Neuron (in vitro differentiated cells): Measurements from ENCODE around the gene KCNG2.

Experiments
- H2AFZ ChIP-seq: one replicate; pipeline ENCODE4 v1.6.1; 2013; ENCODE audit warnings: low read depth, mild to moderate bottlenecking, inconsistent platforms, low read length, moderate library complexity
- H3K27me3 ChIP-seq: one replicate; pipeline ENCODE4 v1.6.1; 2013; ENCODE audit warnings: low read length; ENCODE audit not compliant: insufficient read depth
- H3K36me3 ChIP-seq: one replicate; pipeline ENCODE4 v1.6.1; 2013; ENCODE audit warnings: low read length; ENCODE audit not compliant: insufficient read depth
- H3K4me1 ChIP-seq: one replicate; pipeline ENCODE4 v1.6.1; 2013; ENCODE audit warnings: low read length; ENCODE audit not compliant: insufficient read depth
- H3K4me3 ChIP-seq: 2 replicates; pipeline ENCODE4 v1.5.1; 2013; ENCODE audit warnings: mild to moderate bottlenecking, low read length, moderate library complexity
- H3K9me3 ChIP-seq: one replicate; pipeline ENCODE4 v1.6.1; 2013; ENCODE audit warnings: low read length

Gene KCNG2

GRCh38 chr18:79792096-79792987 is 5.4 kb upstream of the KCNG2 start:
- no peak overlapping the region for H3K4me3 ChIP-seq
- peaks cover 55% of the 10 kb centered on the region for H3K27me3 ChIP-seq
- no peaks in the 10 kb centered on the region for H3K36me3 ChIP-seq
- H3K9me3 ChIP-seq: peaks cover 4% of the 10 kb centered on the region
- no peak overlapping the region for H2AFZ ChIP-seq
- H3K4me1 ChIP-seq: peaks cover 20% of the 10 kb centered on the region

- peaks cover 23% of the 10 kb centered on the region for H3K4me1 ChIP-seq
- no peak overlapping the region for H3K4me3 ChIP-seq
- H3K27me3 ChIP-seq: peaks cover 55% of the 10 kb centered on the region
- H3K9me3 ChIP-seq: peaks cover 4% of the 10 kb centered on the region
- no peak overlapping the region for H2AFZ ChIP-seq
- H3K36me3 ChIP-seq: no peaks in the 10 kb centered on the region
These were observed 4.8 kb upstream of the KCNG2 start for GRCh38 chr18:79792988-79793355.

DNA sequence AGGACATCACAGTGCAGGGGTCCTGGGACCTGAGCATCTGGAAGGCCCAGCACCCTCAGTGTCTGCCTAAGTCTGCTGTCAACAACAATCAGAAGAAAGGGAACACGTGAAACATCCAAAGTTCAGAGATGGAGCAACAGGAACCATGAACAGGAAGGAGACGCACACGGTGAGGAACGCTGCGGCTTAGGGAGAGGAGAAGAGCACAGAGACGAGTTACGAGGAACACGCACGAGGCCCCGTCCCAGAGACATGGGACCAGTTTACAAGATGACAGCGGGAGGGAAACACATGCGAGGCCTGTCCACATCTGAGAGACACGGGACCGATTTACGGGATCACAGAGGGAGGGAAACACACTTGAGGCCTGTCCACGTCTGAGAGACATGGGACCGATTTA is 2.9 kb upstream of the KCNG2 start:
- Histone ChIP-seq H3K27me3 (peaks cover 55% of the 10 kb centered on the region), H3K36me3 (no peaks in the 10 kb centered on the region), H3K4me3 (no peak overlapping the region), H3K9me3 (no peaks in the 10 kb centered on the region), H2AFZ (no peak overlapping the region), H3K4me1 (peaks cover 23% of the 10 kb centered on the region)

- H3K36me3 ChIP-seq: no peaks in the 10 kb centered on the region
- no peaks in the 10 kb centered on the region for H3K9me3 ChIP-seq
- H3K4me1 ChIP-seq: peaks cover 23% of the 10 kb centered on the region
- H3K27me3 ChIP-seq: peaks cover 55% of the 10 kb centered on the region
- no peak overlapping the region for H2AFZ ChIP-seq
- no peak overlapping the region for H3K4me3 ChIP-seq
These were observed 2.3 kb upstream of the KCNG2 start for GRCh38 chr18:79795446-79795845.

GRCh38 chr18:79796016-79796415 is 1.7 kb upstream of the KCNG2 start:
- no peak overlapping the region for H3K4me3 ChIP-seq
- peaks cover 20% of the 10 kb centered on the region for H3K4me1 ChIP-seq
- peaks cover 58% of the 10 kb centered on the region for H3K27me3 ChIP-seq

GRCh38 chr18:79796531-79797405 is 970 bp upstream of the KCNG2 start:
- H3K36me3 ChIP-seq: no peaks in the 10 kb centered on the region
- no peak overlapping the region for H3K4me3 ChIP-seq
- peaks cover 13% of the 10 kb centered on the region for H3K4me1 ChIP-seq
- H3K27me3 ChIP-seq: peaks cover 66% of the 10 kb centered on the region
- H2AFZ ChIP-seq: no peak overlapping the region
- no peaks in the 10 kb centered on the region for H3K9me3 ChIP-seq

More at GRCh38 chr18:79796016-79796415, 1.7 kb upstream of the KCNG2 start:
- Histone ChIP-seq H2AFZ (no peak overlapping the region), H3K9me3 (no peaks in the 10 kb centered on the region), H3K36me3 (no peaks in the 10 kb centered on the region)

GRCh38 chr18:79798346-79798998 is 734 bp downstream of the KCNG2 start:
- no peak overlapping the region for H3K4me3 ChIP-seq

DNA sequence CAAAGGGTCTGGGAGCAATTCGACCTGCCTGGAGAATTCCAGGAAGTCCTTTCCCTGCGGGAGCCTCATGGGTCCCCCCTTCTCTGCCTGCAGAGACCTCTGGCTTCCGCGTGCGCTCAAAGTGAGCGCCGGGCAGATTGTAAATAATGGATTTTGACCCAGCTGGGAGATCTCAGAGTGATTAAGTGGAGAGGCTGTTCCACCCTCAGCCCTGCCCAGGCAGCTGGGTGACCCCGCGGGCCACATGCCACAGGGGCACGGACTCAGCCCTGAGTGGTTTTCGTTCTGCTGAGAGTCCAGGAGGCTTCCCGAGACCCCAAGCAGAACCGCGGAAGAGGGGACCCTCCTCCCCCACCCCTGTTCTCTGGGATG is 1.2 kb downstream of the KCNG2 start:
- Histone ChIP-seq H2AFZ (no peak overlapping the region), H3K36me3 (no peaks in the 10 kb centered on the region), H3K27me3 (peaks cover 68% of the 10 kb centered on the region), H3K4me3 (no peak overlapping the region), H3K9me3 (no peaks in the 10 kb centered on the region), H3K4me1 (peaks cover 7% of the 10 kb centered on the region)

More at GRCh38 chr18:79798346-79798998, 734 bp downstream of the KCNG2 start:
- Histone ChIP-seq H3K36me3 (no peaks in the 10 kb centered on the region), H3K9me3 (no peaks in the 10 kb centered on the region), H2AFZ (no peak overlapping the region), H3K4me1 (peaks cover 7% of the 10 kb centered on the region), H3K27me3 (peaks cover 64% of the 10 kb centered on the region)

GRCh38 chr18:79799619-79800370 is 2.1 kb downstream of the KCNG2 start:
- Histone ChIP-seq H3K4me1 (peaks cover 7% of the 10 kb centered on the region), H3K27me3 (peaks cover 69% of the 10 kb centered on the region), H2AFZ (no peak overlapping the region), H3K36me3 (no peaks in the 10 kb centered on the region), H3K4me3 (no peak overlapping the region), H3K9me3 (no peaks in the 10 kb centered on the region)

GRCh38 chr18:79800371-79801180 is 2.8 kb downstream of the KCNG2 start:
- Histone ChIP-seq H3K36me3 (no peaks in the 10 kb centered on the region), H3K4me1 (peaks cover 7% of the 10 kb centered on the region), H3K27me3 (peaks cover 71% of the 10 kb centered on the region), H3K4me3 (no peak overlapping the region), H2AFZ (no peak overlapping the region), H3K9me3 (no peaks in the 10 kb centered on the region)

- Histone ChIP-seq H3K27me3 (peaks cover 68% of the 10 kb centered on the region), H3K4me1 (peaks cover 7% of the 10 kb centered on the region), H3K9me3 (no peaks in the 10 kb centered on the region), H3K36me3 (no peaks in the 10 kb centered on the region), H3K4me3 (no peak overlapping the region), H2AFZ (no peak overlapping the region)
These were observed 3.5 kb downstream of the KCNG2 start for GRCh38 chr18:79801217-79801616.

- H3K36me3 ChIP-seq: no peaks in the 10 kb centered on the region
- H3K27me3 ChIP-seq: peaks cover 64% of the 10 kb centered on the region
- peaks cover 7% of the 10 kb centered on the region for H3K4me1 ChIP-seq
- no peaks in the 10 kb centered on the region for H3K9me3 ChIP-seq
- no peak overlapping the region for H3K4me3 ChIP-seq
- no peak overlapping the region for H2AFZ ChIP-seq
These were observed 3.9 kb downstream of the KCNG2 start for GRCh38 chr18:79801641-79802040.
